MM.1S (cell line): ENCODE data around the gene ADGRG4.

Experiments
- DNase-seq: peaks from one replicate; pipeline ENCODE4 v3.0.0-alpha.2; 2015
- H2AFZ ChIP-seq: fragments of 300-600 bp; sonication (generic); 2 replicates; pipeline ENCODE4 v1.6.0; 2016; ENCODE audit warnings: antibody characterized with exemption, low read length
- H3F3A ChIP-seq: fragments of 300-600 bp; sonication (generic); 2 replicates; pipeline ENCODE4 v1.6.1; 2016; ENCODE audit warnings: mild to moderate bottlenecking, antibody characterized with exemption, low read length, moderate library complexity, mixed read lengths; ENCODE audit not compliant: insufficient read depth
- H3K27ac ChIP-seq: fragments of 300-600 bp; sonication (generic); 2 replicates; pipeline ENCODE4 v1.5.1; 2016; ENCODE audit warnings: mild to moderate bottlenecking, low read length
- H3K27me3 ChIP-seq: fragments of 300-600 bp; sonication (generic); replicated peaks from 2 replicates; pipeline ENCODE4 v1.6.0; 2016; ENCODE audit warnings: low read length; ENCODE audit not compliant: insufficient read depth
- H3K36me3 ChIP-seq: fragments of 300-600 bp; sonication (generic); replicated peaks from 2 replicates; pipeline ENCODE4 v1.6.1; 2016; ENCODE audit warnings: mild to moderate bottlenecking, low read length, mixed read lengths; ENCODE audit not compliant: insufficient read depth
- H3K4me1 ChIP-seq: fragments of 300-600 bp; sonication (generic); 2 replicates; pipeline ENCODE4 v1.6.1; 2016; ENCODE audit warnings: low read length, mixed read lengths
- H3K4me2 ChIP-seq: fragments of 300-600 bp; sonication (generic); 2 replicates; pipeline ENCODE4 v1.6.0; 2016; ENCODE audit warnings: low read depth, low read length
- H3K4me3 ChIP-seq: fragments of 300-600 bp; sonication (generic); 2 replicates; pipeline ENCODE4 v1.5.1; 2016; ENCODE audit warnings: low read length, mixed read lengths
- H3K79me2 ChIP-seq: fragments of 300-600 bp; sonication (generic); 2 replicates; pipeline ENCODE4 v1.6.1; 2016; ENCODE audit warnings: mixed run types, low read length, mixed read lengths
- H3K9ac ChIP-seq: fragments of 300-600 bp; sonication (generic); 2 replicates; pipeline ENCODE4 v1.6.1; 2016; ENCODE audit warnings: low read length, mixed read lengths
- H3K9me2 ChIP-seq: fragments of 300-600 bp; sonication (generic); replicated peaks from 2 replicates; pipeline ENCODE4 v1.6.1; 2016; ENCODE audit warnings: mild to moderate bottlenecking, low read length, mixed read lengths; ENCODE audit not compliant: insufficient read depth
- H3K9me3 ChIP-seq: fragments of 300-600 bp; sonication (generic); replicated peaks from 2 replicates; pipeline ENCODE4 v1.6.1; 2016; ENCODE audit warnings: mild to moderate bottlenecking, low read length, mixed read lengths; ENCODE audit not compliant: insufficient read depth
- H4K20me1 ChIP-seq: fragments of 300-600 bp; sonication (generic); 2 replicates; pipeline ENCODE4 v1.6.1; 2016; ENCODE audit warnings: mild to moderate bottlenecking, low read length, moderate library complexity, mixed read lengths; ENCODE audit not compliant: insufficient read depth
- EZH2 ChIP-seq: fragments of 300-600 bp; sonication (generic); optimal IDR thresholded peaks from 2 replicates; pipeline ENCODE3; 2017; ENCODE audit warnings: low read depth, mild to moderate bottlenecking, antibody characterized with exemption, low read length, mixed read lengths
- EZH2phosphoT487 ChIP-seq: fragments of 300-600 bp; sonication (generic); IDR thresholded peaks from 2 replicates; pipeline ENCODE4 v1.6.1; 2018; ENCODE audit warnings: antibody characterized with exemption, low read length
- TF ChIP-seq, protein P1 (sequence below): fragments of 300-600 bp; sonication (generic); IDR thresholded peaks from 2 replicates; pipeline ENCODE4 v1.5.1; 2016; ENCODE audit warnings: antibody characterized with exemption, low read length, mixed read lengths

The ADGRG4 gene

DNA sequence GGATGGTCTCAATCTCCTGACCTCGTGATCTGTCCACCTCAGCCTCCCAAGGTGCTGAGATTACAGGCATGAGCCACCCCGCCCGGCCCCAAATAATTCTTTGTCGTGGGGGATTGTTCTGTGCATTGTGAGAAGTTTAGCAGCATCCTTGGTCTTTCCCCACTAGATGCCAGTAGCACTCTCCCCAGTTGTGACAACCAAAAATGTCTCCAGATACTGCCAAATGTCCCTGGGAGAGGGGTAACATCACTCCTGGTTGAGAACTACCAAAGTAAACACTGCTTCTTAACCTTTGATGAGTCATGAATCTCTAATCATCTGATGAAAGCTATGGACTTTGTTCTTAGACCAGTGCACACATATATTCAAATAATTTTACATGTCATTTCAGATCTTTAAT is 96.2 kb downstream of the ADGRG4 start:
- Histone ChIP-seq H3K27me3 (no peaks in the 10 kb centered on the region), H3K27ac (no peak overlapping the region), H3K79me2 (no peaks in the 10 kb centered on the region)

DNA sequence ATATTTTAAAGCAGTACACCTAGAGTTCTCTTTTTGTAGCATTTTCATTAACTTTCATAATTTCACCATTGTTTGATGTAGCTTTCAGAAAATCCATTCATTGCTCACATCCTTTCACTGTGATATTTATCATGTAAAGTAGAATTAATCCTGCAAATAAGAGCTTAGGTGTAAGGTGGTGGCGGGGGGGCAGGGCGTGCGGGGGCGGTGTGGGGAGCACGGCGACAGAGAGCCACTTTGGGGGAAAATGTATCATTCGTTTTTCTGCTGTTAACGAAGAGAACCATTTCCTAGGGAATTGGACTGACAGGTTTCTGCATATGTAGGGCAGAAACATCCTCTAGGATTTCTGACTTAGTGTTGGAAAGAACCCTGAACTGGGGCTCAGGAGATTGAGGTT is 104.4 kb downstream of the ADGRG4 start:
- H3K9me3 ChIP-seq = no peaks in the 10 kb centered on the region
- H3F3A ChIP-seq = no peaks in the 10 kb centered on the region
- no peak overlapping the region for H3K4me2 ChIP-seq
- no peaks in the 10 kb centered on the region for H3K79me2 ChIP-seq
- no peak for TF ChIP-seq EZH2
- TF ChIP-seq EZH2phosphoT487 = no peak
- TF ChIP-seq, protein P1, sequence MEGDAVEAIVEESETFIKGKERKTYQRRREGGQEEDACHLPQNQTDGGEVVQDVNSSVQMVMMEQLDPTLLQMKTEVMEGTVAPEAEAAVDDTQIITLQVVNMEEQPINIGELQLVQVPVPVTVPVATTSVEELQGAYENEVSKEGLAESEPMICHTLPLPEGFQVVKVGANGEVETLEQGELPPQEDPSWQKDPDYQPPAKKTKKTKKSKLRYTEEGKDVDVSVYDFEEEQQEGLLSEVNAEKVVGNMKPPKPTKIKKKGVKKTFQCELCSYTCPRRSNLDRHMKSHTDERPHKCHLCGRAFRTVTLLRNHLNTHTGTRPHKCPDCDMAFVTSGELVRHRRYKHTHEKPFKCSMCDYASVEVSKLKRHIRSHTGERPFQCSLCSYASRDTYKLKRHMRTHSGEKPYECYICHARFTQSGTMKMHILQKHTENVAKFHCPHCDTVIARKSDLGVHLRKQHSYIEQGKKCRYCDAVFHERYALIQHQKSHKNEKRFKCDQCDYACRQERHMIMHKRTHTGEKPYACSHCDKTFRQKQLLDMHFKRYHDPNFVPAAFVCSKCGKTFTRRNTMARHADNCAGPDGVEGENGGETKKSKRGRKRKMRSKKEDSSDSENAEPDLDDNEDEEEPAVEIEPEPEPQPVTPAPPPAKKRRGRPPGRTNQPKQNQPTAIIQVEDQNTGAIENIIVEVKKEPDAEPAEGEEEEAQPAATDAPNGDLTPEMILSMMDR = no peak
- no peak overlapping the region for H2AFZ ChIP-seq
- no peak for DNase-seq
- no peaks in the 10 kb centered on the region for H3K4me1 ChIP-seq
- no peak overlapping the region for H3K27ac ChIP-seq
- no peaks in the 10 kb centered on the region for H3K27me3 ChIP-seq
- H3K36me3 ChIP-seq = no peaks in the 10 kb centered on the region
- no peak overlapping the region for H3K9ac ChIP-seq
- no peak overlapping the region for H3K4me3 ChIP-seq
- H4K20me1 ChIP-seq = no peaks in the 10 kb centered on the region
- H3K9me2 ChIP-seq = no peaks in the 10 kb centered on the region

More for the DNA sequence above, 96.2 kb downstream of the ADGRG4 start:
- no peaks in the 10 kb centered on the region for H3K9me2 ChIP-seq
- TF ChIP-seq, protein P1 = no peak
- TF ChIP-seq EZH2 = no peak
- TF ChIP-seq EZH2phosphoT487 = no peak
- no peak overlapping the region for H2AFZ ChIP-seq
- no peak overlapping the region for H3K9ac ChIP-seq
- H4K20me1 ChIP-seq = no peaks in the 10 kb centered on the region
- no peaks in the 10 kb centered on the region for H3F3A ChIP-seq
- no peak overlapping the region for H3K4me3 ChIP-seq
- H3K9me3 ChIP-seq = no peaks in the 10 kb centered on the region
- no peaks in the 10 kb centered on the region for H3K4me1 ChIP-seq
- no peaks in the 10 kb centered on the region for H3K36me3 ChIP-seq
- DNase-seq = no peak
- no peak overlapping the region for H3K4me2 ChIP-seq

DNA sequence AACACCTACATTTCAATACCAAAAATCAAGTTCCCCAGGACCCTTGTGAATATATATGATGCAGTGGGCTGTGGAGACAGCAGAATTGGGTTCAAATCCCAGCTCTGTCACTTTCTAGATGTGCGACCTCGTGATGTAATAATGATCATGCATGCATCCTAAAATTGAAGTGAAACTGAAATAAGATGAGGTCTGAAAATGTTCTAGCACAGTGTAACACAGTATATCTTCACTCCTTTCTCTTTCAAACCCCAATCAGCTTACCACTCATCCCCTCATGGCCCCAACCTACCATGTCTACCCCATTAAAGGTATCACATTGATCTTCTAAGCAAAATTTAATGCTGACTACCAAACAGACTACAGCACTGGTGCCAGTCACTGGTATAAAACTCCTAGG is 117.0 kb downstream of the ADGRG4 start:
- Histone ChIP-seq H3K27ac (no peak overlapping the region), H3K27me3 (no peaks in the 10 kb centered on the region), H3K4me2 (no peak overlapping the region), H3K79me2 (no peaks in the 10 kb centered on the region), H3K9me3 (no peaks in the 10 kb centered on the region), H2AFZ (no peak overlapping the region), H3K9ac (no peak overlapping the region), H4K20me1 (no peaks in the 10 kb centered on the region), H3F3A (no peaks in the 10 kb centered on the region), H3K36me3 (no peaks in the 10 kb centered on the region), H3K9me2 (no peaks in the 10 kb centered on the region), H3K4me1 (no peaks in the 10 kb centered on the region; the same call in 1 of the 2 replicates), H3K4me3 (no peak overlapping the region)
- TF ChIP-seq EZH2phosphoT487 (no peak), EZH2 (no peak)
- DNase-seq = no peak

DNA sequence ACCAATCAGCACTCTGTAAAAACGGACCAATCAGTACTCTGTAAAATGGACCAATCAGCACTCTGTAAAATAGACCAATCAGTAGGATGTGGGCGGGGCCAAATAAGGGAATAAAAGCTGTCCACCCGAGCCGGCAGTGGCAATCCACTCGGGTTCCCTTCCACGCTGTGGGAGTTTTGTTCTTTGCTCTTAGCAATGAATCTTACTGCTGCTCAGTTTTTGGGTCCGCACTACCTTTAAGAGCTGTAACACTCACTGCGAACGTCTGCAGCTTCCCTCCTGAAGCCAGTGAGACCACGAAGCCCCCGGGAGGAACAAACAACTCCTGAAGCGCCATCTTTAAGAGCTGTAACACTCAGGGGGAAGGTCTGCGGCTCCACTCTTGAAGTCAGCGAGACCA is 120.6 kb downstream of the ADGRG4 start:
- H3K4me1 ChIP-seq = no peaks in the 10 kb centered on the region; the same call in 1 of the 2 replicates
- no peak overlapping the region for H2AFZ ChIP-seq
- H3K79me2 ChIP-seq = no peaks in the 10 kb centered on the region
- H3K4me3 ChIP-seq = no peak overlapping the region
- H3K36me3 ChIP-seq = no peaks in the 10 kb centered on the region
- no peaks in the 10 kb centered on the region for H3F3A ChIP-seq
- H3K4me2 ChIP-seq = no peak overlapping the region
- H3K27ac ChIP-seq = no peak overlapping the region
- H3K27me3 ChIP-seq = no peaks in the 10 kb centered on the region
- TF ChIP-seq, protein P1 = no peak
- TF ChIP-seq EZH2 (no peak), EZH2phosphoT487 (no peak)
- no peaks in the 10 kb centered on the region for H3K9me2 ChIP-seq
- H4K20me1 ChIP-seq = no peaks in the 10 kb centered on the region
- no peak for DNase-seq
- no peaks in the 10 kb centered on the region for H3K9me3 ChIP-seq
- H3K9ac ChIP-seq = no peak overlapping the region
